H4 (cell line): Measurements from ENCODE around the gene RPL29. TPM values are rescaled to one million over a fixed set of nuclear protein-coding genes. Genes with fewer than 3 reads are reported as not detected.

Experiments
- DNase-seq: peaks from one replicate; pipeline ENCODE4 v3.0.0-alpha.2; 2015; ENCODE audit warnings: low spot score
- total RNA-seq: library from RNA; depleted of rRNA; stranded (reverse); fragments of >200 nt; shearing (Covaris generic); gene quantifications from 2 replicates; pipeline ENCODE4 v1.2.3, GENCODE V29; 2014; rRNA removed

RPL29 gene
- total RNA-seq, 1 experiment from 2014 or later, result 1,313 TPM

DNA sequence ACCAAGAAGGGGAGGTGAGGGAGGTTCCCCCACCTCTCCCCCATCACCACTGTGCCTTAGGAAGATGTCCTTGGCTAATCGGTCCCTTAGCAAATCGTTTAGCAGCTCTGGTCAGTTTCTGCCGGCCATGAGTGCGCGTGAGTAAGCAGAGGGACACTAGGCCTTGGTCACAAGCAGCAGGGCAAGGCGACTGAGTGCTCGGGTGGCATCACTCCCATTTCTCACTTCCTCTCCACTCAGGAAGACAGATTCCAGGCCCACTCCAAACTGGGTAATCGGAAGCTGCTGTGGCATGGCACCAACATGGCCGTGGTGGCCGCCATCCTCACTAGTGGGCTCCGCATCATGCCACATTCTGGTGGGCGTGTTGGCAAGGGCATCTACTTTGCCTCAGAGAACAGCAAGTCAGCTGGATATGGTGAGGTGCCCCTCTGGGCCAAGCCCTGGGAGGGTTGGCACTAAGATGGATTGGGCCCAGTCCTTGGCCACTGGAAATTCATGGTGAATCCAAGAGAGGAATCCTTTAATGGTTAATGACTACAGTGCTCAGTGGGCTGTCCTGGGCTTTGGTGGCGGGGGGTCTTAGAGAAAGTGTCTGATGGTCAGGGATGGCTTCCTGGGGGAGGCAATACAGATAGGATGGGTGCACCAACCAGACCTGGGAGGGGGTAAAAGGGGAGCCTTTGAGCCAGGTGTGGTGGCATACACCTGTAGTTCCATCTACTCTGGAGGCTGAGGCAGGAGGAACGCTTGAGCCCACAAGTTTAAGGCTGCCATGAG, 49.6 kb downstream of the RPL29 start:
- DNase-seq, result no peak

DNA sequence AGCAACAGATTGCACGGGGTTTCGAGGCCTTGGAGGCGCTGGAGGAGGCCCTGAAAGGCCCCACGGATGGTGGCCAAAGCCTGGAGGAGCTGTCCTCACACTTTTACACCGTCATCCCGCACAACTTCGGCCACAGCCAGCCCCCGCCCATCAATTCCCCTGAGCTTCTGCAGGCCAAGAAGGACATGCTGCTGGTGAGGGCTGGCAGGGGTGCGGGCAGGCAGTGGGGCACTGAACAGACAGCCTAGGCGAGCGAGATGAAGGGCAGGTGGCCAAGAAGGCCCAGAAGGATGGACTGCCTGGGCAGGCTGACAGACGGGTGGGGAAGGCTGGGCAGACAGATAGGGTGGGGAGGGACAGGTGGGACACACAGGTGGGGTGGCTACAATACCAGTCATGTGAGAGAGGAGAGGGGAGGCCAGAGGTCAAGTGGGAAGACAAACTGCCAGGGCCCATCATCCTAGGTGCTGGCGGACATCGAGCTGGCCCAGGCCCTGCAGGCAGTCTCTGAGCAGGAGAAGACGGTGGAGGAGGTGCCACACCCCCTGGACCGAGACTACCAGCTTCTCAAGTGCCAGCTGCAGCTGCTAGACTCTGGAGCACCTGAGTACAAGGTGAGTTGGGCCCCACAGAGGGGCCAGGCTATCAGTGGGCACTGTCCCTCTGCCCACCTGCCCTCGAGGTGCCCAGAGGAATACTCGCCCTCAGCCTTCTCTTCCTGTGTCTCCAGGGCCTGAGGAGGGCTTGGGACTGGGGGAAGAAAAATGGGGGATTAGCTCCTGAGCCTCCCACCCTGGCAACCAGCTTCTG, 50.5 kb downstream of the RPL29 start:
- DNase-seq, result no peak

DNA sequence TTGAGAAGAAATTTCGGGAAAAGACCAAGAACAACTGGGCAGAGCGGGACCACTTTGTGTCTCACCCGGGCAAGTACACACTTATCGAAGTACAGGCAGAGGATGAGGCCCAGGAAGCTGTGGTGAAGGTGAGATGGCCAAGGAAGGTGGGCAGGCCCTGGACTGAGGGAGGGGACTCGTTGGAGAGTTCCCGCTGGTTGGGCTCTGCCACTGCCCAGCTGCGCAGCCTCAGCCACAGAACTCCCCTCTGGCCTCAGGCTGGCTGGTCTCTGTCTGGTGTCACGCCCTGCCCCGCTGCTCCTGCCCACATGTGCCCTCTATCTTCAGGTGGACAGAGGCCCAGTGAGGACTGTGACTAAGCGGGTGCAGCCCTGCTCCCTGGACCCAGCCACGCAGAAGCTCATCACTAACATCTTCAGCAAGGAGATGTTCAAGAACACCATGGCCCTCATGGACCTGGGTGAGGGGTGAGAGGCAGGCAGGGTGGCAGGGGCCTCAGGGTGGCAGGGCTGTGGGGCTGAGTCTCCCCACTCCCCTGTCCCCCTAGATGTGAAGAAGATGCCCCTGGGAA, 51.2 kb downstream of the RPL29 start:
- no peak for DNase-seq

Other genes starting within 250 kb of the RPL29 start
- not detected in 2 replicates for gene IQCF6, start 216.7 kb downstream of the RPL29 start, total RNA-seq
- not detected in 2 replicates for gene IQCF2, start 134.3 kb downstream of the RPL29 start, total RNA-seq
- not detected in 2 replicates for gene IQCF5, start 120.3 kb downstream of the RPL29 start, total RNA-seq
- gene IQCF1, start 92.5 kb downstream of the RPL29 start, total RNA-seq, result not detected in 2 replicates
- 25.7 and 31.0 TPM in 2 replicates for gene RRP9, start 54.0 kb downstream of the RPL29 start, total RNA-seq
- 7.7 and 7.9 TPM in 2 replicates for gene PARP3, start 53.5 kb downstream of the RPL29 start, total RNA-seq
- not detected in 2 replicates for gene GPR62, start 40.5 kb downstream of the RPL29 start, total RNA-seq
- gene PCBP4, start 28.4 kb downstream of the RPL29 start, total RNA-seq, result 27.0 and 31.0 TPM in 2 replicates
- gene ABHD14B, start 21.8 kb downstream of the RPL29 start, total RNA-seq, result 3.2 and 12.5 TPM in 2 replicates
- 8.0 and 13.9 TPM in 2 replicates for gene ABHD14A, start 20.8 kb downstream of the RPL29 start, total RNA-seq
- gene ACY1, start 12.4 kb downstream of the RPL29 start, total RNA-seq, result 35.6 and 41.7 TPM in 2 replicates
- 4.3 and 6.2 TPM in 2 replicates for gene DUSP7, start 60.7 kb upstream of the RPL29 start, total RNA-seq
- gene POC1A, start 158.5 kb upstream of the RPL29 start, total RNA-seq, result 5.9 and 8.1 TPM in 2 replicates
- gene ALAS1, start 202.3 kb upstream of the RPL29 start, total RNA-seq, result 28.5 and 37.4 TPM in 2 replicates
- gene TLR9, start 229.8 kb upstream of the RPL29 start, total RNA-seq, result not detected in 2 replicates
- gene TWF2, start 243.3 kb upstream of the RPL29 start, total RNA-seq, result 67.0 and 78.4 TPM in 2 replicates
- 4.4 and 5.6 TPM in 2 replicates for gene PPM1M, start 249.9 kb upstream of the RPL29 start, total RNA-seq